GM18861 (cell line): Measurements from ENCODE around the gene SDCCAG8.

Experiments used
- ATAC-seq: cut with Tn5 transposase; IDR thresholded peaks from one replicate; pipeline ENCODE4 v1.9.1; 2021; ENCODE audit not compliant: unreplicated experiment

Gene SDCCAG8

GRCh38 chr1:243481101-243481500 is 225.3 kb downstream of the SDCCAG8 start:
- ATAC-seq: no peak

GRCh38 chr1:243482141-243483022 is 226.5 kb downstream of the SDCCAG8 start:
- no peak for ATAC-seq

- no peak for ATAC-seq
These were observed 227.4 kb downstream of the SDCCAG8 start for GRCh38 chr1:243483071-243483771.

- no peak for ATAC-seq
These were observed 228.1 kb downstream of the SDCCAG8 start for GRCh38 chr1:243483952-243484351.

- no peak for ATAC-seq
These were observed 231.3 kb downstream of the SDCCAG8 start for GRCh38 chr1:243487036-243487648.

- ATAC-seq: no peak
These were observed 231.9 kb downstream of the SDCCAG8 start for GRCh38 chr1:243487649-243488227.

GRCh38 chr1:243488459-243489157 is 232.8 kb downstream of the SDCCAG8 start:
- no peak for ATAC-seq

- ATAC-seq: no peak
These were observed 233.3 kb downstream of the SDCCAG8 start for GRCh38 chr1:243489158-243489527.

GRCh38 chr1:243489681-243490546 is 234.1 kb downstream of the SDCCAG8 start:
- no peak for ATAC-seq

GRCh38 chr1:243490748-243491686 is 235.2 kb downstream of the SDCCAG8 start:
- ATAC-seq: no peak

GRCh38 chr1:243493156-243494129 is 237.6 kb downstream of the SDCCAG8 start:
- ATAC-seq: no peak

GRCh38 chr1:243494741-243495431 is 239.0 kb downstream of the SDCCAG8 start:
- ATAC-seq: no peak

- no peak for ATAC-seq
These were observed 239.8 kb downstream of the SDCCAG8 start for GRCh38 chr1:243495442-243496186.

- ATAC-seq: no peak
These were observed 240.4 kb downstream of the SDCCAG8 start for GRCh38 chr1:243496187-243496646.

- ATAC-seq: no peak
These were observed 241.0 kb downstream of the SDCCAG8 start for GRCh38 chr1:243496806-243497205.
